HG02759 (cell line): ENCODE measurements around the gene PADI6.

Experiments
- ATAC-seq: cut with Tn5 transposase; IDR thresholded peaks from one replicate; pipeline ENCODE4 v1.9.1; 2021; ENCODE audit warnings: mild to moderate bottlenecking, moderate library complexity; ENCODE audit not compliant: unreplicated experiment

Gene PADI6

DNA sequence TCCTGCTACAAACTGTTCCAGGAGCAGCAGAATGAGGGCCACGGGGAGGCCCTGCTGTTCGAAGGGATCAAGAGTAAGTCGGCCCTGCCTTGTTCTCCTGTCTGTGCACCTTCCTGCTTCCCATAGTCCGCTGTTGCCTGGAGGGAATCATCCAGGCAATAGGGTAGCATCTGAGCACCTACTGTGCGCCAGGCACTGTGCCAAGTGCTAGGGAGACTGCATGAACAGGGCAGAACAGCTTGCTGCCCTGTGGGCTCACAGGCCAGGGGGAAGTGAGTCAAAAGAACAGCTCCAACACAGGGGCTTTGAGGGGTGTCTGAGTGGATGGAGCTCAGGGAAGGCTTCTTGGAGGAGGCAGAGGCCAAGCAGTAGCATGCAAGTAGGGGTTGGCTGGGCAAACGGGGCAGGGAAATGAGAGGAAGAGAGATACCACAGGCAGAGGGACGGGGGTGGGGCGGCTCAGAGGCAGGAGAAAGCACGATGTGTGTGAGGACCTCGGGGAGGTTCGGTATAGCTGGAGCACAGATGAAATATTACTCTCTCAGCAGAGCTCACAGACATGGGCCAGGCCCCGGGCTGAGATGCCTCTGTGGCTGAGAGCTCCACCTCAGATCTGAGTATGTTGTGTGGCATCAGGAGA is 15.5 kb upstream of the PADI6 start:
- ATAC-seq = no peak

DNA sequence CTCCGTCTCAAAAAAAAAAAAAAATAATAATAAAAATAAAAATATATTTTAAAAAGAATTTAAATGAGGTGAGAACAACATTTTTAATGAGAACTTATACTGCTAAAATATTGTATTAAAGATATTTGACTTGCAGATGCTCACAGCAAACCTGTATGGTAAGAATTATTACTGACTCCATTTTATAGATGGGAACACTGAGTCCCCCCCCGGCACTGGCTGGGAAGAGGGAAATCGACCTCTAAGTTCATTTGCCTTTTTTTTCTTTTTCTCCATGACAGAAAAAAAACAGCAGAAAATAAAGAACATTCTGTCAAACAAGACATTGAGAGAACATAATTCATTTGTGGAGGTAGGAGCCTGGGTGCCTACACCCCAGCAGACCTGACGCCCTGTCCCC is 13.4 kb upstream of the PADI6 start:
- ATAC-seq = no peak

DNA sequence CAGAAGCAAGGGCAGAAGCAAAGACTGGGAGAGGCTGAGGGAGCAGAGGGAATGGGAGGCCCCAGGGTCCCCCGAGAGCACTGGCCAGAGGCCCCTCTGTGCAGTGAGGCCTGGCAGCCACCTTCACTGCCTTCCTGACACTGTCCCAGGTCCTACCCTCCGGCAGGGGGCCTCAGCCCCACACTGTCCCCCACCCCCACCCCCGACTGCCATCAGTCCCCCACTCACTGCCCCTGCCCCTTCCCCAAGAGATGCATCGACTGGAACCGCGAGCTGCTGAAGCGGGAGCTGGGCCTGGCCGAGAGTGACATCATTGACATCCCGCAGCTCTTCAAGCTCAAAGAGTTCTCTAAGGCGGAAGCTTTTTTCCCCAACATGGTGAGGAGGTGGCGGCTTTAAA is 13.0 kb upstream of the PADI6 start:
- ATAC-seq = no peak

DNA sequence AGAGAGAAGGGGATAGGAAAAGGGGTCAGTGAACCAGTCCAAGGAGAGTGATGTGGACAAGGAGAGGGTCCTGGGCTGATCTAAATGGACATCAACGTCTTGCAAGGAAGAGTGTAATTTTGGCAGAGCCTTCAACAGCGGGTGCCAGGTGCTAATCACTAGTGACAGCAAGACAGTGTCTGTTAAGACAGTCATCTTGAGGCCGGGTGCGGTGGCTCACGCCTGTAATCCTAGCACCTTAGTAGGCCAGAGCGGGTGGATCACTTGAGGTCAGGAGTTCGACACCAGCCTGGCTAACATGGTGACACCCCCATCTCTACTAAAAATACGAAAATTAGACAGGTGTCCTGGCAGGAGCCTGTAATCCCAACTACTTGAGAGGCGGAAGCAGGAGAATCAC is 12.2 kb upstream of the PADI6 start:
- no peak for ATAC-seq

DNA sequence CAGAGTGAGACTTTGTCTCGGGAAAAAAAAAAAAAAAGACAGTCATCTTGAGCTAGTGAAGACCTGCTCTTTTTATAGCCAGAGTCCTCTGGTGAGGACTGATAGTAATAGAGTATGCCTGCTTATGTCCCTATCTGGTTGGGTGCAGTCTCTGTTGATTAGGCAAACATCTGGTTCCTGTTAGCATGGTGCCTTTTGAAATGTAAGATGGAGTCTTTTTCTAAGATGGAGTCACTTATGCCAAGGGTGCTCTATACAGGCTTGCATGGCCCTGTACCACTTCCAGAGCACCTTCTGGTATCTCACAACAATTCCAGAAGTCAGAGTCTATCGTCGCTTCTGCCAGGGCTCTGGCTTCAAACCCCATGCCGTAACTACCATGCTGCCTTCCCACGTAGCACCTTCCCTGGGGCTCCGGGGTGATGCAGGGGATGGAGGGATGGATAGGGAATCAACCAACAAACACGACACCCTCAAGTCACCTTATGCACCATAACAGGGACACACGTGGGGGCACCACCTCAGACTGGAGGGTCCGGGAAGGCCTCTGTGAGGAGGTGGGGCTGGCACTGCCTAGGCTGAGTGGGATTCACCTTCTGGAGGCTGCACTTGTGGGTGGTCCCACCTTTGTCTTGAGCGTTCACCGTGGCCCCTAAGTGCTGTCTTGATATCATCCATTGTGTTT is 11.6 kb upstream of the PADI6 start:
- no peak for ATAC-seq

DNA sequence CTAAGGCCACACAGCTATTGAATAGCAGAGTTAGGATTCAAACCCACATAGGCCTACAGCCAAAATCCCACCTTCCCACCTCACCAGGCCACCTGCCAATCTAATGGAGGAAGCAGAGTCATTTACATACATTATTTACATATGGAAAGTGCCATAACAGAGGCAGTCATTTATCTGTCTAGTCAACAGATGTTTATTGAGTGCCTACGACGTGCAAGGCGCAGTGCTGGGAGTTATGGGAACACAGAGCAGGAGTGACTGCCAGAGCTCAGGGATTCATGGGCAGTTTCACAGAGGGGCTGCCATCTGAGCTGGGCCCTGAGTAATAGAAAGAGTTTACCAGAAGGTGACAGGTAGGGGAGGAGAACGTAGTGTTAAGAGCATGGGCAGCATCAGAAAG is 10.3 kb upstream of the PADI6 start:
- ATAC-seq = no peak

DNA sequence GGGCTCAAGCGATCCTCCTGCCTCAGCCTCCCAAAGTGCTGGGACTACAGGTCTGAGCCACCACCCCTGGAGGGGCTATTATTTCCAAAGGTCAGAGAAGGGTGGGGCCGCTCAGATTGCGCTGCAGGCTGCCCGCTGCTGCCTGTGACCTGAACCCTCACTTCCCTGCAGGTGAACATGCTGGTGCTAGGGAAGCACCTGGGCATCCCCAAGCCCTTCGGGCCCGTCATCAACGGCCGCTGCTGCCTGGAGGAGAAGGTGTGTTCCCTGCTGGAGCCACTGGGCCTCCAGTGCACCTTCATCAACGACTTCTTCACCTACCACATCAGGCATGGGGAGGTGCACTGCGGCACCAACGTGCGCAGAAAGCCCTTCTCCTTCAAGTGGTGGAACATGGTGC is 8.6 kb upstream of the PADI6 start:
- no peak for ATAC-seq

DNA sequence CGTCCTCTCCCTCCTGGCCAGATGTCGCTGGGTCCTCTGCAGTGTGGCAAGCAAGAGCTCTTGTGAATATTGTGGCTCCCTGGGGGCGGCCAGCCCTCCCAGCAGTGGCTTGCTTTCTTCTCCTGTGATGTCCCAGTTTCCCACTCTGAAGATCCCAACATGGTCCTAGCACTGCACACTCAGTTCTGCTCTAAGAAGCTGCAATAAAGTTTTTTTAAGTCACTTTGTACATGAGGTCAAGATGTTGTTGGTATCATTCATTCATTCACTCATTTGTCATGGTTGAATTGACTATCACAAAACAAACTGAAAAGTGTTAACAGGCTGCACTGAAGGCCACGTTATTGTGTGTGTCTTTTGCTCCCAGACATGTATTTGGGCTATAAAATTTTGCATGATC is 8.2 kb upstream of the PADI6 start:
- ATAC-seq = no peak

DNA sequence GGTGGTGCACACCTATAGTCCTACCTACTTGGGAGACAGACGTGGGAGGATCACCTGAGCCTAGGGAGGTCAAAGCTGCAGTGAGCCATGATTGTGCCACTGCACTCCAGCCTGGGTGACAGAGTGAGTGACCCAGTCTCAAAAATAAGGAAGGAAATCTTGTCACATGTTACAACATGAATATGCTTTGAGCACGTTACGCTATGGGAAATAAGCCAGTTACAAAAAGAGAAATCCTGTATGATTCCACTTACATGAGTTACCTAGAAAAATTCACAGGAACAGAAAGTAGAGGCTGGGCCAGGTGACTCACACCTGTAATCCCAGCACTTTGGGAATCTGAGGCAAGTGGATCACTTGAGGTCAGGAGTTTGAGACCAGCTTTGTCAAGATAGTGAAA is 6.7 kb upstream of the PADI6 start:
- ATAC-seq = no peak

DNA sequence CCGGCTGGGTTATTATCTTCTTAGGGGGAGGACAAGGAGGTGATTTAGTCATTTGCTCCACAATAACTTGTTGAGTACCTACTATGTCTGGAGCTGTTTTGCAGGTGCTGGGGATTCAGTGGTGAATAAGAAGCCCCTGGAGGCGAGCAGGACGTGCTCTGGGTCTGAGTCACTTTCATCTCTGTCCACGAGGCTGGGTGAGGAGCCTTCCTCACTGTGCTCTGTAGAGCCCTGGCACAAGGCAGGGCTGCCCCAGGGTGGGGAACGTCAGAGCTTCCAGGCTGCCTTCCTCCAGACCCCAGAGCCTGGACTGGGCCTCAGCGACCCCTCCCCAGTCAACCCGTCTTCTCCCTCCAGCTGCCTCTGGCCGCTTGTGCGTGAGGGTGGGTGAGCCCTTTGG is 2.5 kb upstream of the PADI6 start:
- no peak for ATAC-seq

DNA sequence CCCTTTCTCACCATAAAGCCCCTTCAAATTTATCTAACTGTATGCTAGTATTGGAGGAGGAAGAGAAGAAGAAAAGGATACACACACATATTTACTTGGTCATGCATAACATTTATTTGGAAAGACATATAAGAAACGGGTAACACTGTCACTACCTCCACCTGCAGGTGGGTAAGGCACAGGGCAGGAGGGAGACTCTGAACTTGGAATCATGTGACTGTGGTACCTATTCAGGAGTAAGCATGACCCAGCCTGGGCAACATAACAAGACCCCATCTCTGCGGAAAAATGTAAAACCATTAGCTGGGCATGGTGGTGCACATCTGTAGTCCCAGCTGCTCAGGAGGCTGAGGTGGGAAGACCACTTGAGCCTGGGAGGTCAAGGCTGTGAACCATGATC is 1.4 kb upstream of the PADI6 start:
- ATAC-seq = no peak

DNA sequence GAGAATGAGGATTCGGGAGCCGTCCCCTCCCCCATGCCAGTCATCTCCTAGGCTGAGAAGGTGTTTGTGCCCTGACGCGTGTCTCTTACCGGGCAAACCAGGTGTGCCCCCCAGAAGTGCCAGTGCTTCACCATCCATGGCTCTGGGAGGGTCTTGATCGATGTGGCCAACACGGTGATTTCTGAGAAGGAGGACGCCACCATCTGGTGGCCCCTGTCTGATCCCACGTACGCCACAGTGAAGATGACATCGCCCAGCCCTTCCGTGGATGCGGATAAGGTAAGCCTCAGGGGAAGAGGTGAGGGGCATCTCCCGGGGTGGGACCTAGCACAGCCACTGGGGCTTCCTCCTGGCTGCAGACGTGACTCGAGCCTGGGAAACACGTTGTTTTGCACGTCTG is 959 bp downstream of the PADI6 start:
- no peak for ATAC-seq

DNA sequence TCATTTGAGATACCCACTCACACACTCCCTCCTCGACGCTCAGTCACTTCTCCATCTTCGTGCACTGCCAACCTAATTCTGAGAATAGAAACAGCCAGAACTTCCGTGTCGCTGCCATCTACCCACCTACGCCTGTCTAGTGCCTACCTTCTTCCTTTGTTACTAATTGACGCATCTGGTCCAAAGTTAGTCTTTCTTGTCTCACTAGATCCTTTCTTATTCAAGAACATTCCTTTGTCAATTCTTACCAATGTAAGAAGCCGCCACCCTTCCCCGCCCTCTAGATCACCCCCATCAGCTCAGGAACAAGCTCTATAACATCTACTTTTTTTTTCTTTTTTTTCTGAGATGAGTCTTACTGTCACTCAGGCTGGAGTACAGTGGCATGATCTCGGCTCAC is 3.7 kb downstream of the PADI6 start:
- ATAC-seq = no peak

DNA sequence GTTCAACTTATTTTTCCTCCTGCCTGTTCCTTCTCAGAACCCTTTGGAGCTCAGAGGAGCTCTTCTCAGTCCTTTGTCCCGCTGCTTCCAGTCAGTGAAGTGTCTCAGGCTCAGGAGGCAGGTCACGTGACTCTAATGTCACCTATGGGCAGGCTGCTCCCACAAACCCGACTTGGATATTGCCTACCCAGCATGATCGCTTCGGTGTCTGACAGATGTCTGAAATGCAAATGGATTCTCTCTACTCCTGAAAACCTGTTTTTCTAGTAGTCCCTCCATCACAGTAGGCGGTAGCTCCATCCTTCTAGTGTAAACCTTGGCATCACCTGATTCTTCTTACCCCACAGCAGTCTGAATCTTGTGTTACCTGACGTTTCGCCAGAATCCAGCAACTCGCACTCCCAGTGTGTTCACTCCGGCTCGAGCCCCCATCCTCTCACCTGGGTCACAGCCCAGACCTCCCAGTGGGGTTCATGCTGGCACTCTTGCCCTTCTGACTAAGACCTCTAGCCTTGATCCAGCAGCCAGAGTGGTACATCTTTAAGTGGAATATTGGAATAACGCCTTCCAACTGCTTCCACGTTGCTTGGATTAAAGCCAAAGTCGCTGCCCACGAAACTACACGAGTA is 5.4 kb downstream of the PADI6 start:
- ATAC-seq = no peak

DNA sequence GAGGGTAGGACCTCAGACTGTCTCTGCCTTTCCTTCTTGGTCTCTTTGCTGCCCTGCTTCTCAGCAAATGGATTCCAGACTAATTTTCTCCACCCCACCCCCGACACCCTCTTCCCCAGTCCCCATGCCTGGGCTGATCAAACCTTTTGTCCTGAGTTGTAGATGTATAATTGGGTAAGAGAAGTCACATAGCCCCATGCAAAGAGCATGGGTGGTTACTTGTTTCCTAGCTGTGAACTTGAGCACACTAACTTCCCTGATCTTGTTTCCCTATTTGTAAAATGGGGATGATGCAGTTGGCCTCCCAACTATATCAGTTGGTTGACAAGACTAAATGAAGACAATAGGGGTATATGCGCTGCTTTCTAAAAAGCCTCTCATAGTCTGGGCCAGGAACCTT is 9.2 kb downstream of the PADI6 start:
- ATAC-seq = no peak

DNA sequence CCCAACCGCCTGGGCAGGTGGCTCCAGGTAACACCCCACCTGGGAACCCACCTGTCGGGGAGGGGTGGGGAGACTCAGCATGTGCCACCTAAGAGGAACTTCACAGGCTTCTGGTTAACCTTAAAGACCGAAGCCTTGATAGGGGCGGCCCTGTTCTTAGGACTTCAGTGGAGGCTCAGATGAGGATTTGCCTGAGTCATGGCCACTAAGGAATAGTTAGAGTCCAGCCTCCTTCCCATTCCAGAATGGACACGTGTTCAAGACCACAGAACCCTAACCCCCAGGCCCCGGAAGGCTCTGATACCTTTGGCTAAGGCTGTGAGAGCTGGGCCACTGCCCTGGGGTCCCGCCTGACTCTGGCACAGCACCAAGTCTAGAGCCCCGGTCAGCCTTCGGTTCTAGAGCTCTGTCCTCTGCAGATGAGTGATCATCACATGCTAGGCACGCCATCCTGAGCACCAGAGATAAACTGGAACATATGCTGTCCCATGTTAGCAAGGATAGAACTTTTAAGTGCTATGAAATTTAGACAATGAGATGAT is 20.3 kb downstream of the PADI6 start:
- ATAC-seq = no peak

DNA sequence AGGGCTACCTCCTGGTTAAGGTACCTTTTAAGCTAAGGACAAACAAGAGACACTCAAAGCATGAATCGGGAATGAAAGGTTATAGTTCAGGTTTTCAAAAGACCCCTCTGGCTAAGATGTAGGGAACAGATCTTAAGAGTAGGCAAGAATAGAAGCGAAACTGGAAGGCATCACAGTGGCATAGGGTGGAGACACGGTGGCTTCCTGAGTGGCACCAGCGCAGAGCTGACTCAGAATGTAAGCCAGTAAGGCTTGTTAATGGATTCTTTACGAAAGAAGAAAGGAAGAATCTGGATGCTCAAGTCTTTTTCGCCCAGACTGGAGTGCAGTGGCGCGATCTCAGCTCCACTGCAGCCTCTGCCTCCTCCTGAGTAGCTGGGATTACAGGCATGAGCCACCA is 21.2 kb downstream of the PADI6 start:
- no peak for ATAC-seq

DNA sequence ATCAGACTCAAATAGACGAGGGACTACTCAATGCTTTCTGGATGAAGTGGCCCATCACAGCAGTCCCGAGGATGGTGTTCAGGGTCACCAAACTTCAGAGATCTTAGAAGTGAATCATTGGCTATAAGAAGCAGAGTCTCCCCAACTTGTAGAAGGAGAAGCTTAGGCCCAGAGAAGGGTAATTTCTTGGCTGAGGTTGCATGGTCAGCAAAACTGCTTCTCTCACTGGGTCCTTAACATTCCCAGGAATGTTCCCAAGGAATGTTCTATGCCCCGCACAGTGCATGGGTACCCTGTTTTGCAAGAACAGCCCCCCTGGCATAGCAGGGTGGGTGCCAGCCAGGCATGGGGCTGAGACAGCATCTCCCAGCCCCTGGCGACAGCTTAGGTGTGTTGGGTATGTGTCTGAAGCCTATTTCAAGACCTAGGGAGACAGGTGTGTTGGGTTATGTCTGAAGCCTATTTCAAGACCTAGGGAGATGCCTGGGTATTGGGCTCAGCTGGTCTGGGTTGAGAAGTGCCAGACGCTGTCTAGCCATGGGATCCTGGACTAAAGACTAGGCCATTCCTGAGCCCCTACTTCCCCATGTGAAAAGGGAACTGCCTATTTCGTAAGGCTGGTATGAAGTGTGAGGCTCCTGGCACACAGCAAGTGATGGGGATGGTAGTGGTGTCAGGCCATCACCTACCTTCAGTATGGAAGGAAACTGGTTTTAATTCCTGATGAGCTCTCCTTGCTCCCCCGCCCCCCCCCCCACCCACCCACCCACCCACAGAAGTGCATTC is 26.1 kb downstream of the PADI6 start:
- no peak for ATAC-seq

DNA sequence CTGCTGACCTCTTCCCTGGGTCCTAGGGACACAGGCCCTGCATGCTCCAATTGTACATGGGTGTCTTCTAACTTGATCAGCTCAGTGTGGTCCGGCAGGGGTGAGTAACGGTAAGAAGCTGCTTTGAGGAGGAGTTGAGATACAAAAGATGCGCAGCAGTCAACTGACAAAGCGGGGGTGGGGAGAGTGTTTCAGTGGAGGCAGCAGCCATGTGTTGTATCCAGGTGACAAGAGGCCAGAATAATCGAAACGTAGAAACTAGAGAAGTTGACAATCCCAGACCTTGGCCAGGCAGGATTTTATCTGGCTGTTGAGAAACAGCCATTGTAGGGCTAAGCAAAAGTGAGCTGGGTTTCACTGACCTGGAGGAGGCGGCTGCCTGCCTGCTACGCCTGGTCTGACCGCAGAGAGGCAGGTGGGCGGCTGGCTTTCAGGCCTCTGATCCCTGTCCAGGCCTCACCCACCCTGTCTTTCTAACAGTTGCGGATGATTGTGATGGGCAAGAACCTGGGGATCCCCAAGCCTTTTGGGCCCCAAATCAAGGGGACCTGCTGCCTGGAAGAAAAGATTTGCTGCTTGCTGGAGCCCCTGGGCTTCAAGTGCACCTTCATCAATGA is 28.8 kb downstream of the PADI6 start:
- ATAC-seq = no peak

DNA sequence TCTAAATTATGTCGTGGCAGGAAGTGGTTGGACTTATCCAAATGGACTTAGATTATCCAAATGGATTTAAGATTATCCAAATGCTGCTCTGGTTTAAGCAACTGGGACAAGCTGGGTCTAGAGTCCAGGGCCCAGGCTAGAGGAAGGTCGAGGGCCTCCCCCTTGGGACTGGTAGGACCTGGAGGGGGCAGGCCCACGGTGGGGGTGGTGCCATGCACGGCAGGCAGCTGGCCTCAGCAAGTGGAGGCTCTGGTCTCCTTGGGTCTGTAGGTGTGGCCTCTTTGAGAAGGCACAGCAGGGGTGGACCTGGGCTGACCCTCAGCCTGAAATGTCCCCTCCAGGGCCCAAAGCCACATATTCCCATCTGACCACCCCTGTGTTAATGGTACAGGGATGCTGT is 29.8 kb downstream of the PADI6 start:
- no peak for ATAC-seq

DNA sequence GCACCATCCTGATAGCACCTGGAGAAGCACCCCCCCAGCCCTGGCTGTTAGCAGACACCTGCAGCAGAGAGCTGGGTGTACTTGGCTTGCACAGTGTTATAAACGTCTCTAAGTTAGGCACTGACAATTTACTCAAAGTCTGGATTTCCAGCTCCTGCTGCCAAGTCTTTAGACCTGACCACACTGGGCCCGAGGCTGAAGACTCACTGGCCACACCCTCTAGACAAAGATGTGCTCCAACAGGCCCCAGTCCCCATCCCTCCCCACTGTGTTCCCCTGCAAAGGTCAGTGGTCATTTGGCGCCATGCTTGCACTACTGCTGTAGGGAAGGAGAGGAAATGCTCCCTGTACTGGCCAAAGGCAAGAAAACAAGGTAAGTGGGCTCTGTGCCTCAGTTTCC is 31.1 kb downstream of the PADI6 start:
- ATAC-seq = no peak
